Upper lobe of left lung (tissue), 6 donors: ENCODE results near the gene ENG. TPM values are rescaled to one million over a fixed set of nuclear protein-coding genes. Genes with fewer than 3 reads are reported as not detected.

ENCODE experiments used
- ATAC-seq, 2 donors: fragments of 200-7000 bp; cut with Tn5 transposase; one replicate each; pipeline ENCODE4 v1.9.1; 2022; ENCODE audit warnings: mild to moderate bottlenecking in 2 of 2, moderate library complexity in 2 of 2; ENCODE audit not compliant: low FRiP score in 2 of 2
- DNase-seq, 2 donors: peaks; one replicate each; pipeline ENCODE4 v3.0.0-alpha.2; 2019 to 2020
- H3K27ac ChIP-seq, 4 donors: fragments of 200-600 bp; sonication (generic); one replicate each; pipeline ENCODE4 v1.5.1; 2016 to 2019
- H3K27me3 ChIP-seq, 4 donors: fragments of 200-600 bp; sonication (generic); one replicate each; pipeline ENCODE4 v1.5.1; 2017 to 2019
- H3K36me3 ChIP-seq, 4 donors: fragments of 200-600 bp; sonication (generic); one replicate each; pipeline ENCODE4 v1.5.1; 2016 to 2019
- H3K4me1 ChIP-seq, 4 donors: fragments of 200-600 bp; sonication (generic); one replicate each; pipeline ENCODE4 v1.5.1; 2018 to 2019
- H3K4me3 ChIP-seq, 4 donors: fragments of 200-600 bp; sonication (generic); one replicate each; pipeline ENCODE4 v1.5.1; 2017 to 2019; ENCODE audit warnings: mild to moderate bottlenecking in 2 of 4, moderate library complexity in 1 of 4
- H3K9me3 ChIP-seq, 4 donors: fragments of 200-600 bp; sonication (generic); one replicate each; pipeline ENCODE4 v1.5.1; 2018 to 2019
- EP300 ChIP-seq, 4 donors: sonication (generic); formaldehyde crosslinking; IDR thresholded peaks; one replicate each; pipeline ENCODE4 v1.5.1; 2017; ENCODE audit warnings: antibody characterized with exemption in 4 of 4, control low read depth in 2 of 4
- POLR2A ChIP-seq, 4 donors: fragments of 450-650 bp; IDR thresholded peaks; one replicate each; pipeline ENCODE4 v1.5.1; 2016 to 2017; ENCODE audit warnings: antibody characterized with exemption in 4 of 4, mild to moderate bottlenecking in 2 of 4
- POLR2AphosphoS5 ChIP-seq, 2 donors: sonication (generic); formaldehyde crosslinking; IDR thresholded peaks; one replicate each; pipeline ENCODE4 v1.5.1; 2017; ENCODE audit warnings: antibody characterized with exemption in 2 of 2
- WGBS, 2 donors: methylation state at CpG; one replicate each; pipeline ENCODE4 v1.1.5; 2017 to 2018; 5-methylcytosine and 5-hydroxymethylcytosine counted together
- total RNA-seq, 6 donors: library from RNA; depleted of rRNA in 4 of 6; stranded (reverse); fragments of >200 nt in 4 of 6; gene quantifications; one replicate each; pipeline versions ENCODE4 v1.1.0 to v1.2.1, GENCODE V29; 2016 to 2021
- TF ChIP-seq, protein P1 (sequence below), 6 experiments: fragments of 450-650 bp in 4 of 6; fragments of 200-600 bp in 2 of 6; sonication (generic) in 2 of 6; IDR thresholded peaks; one replicate each; pipeline ENCODE4 v1.5.1; 2016 to 2019; ENCODE audit warnings: antibody characterized with exemption in 6 of 6
- donor health status: DM: no; HTN: no; CAD: no; lungs with moderate emphysema.
- donor health status: DM: no; HTN: yes; CAD: no; lungs with severe emphysema.

ENG gene
- total RNA-seq, 6 donors from 2014 or later: 45.7 to 378 (median 178) TPM

DNA sequence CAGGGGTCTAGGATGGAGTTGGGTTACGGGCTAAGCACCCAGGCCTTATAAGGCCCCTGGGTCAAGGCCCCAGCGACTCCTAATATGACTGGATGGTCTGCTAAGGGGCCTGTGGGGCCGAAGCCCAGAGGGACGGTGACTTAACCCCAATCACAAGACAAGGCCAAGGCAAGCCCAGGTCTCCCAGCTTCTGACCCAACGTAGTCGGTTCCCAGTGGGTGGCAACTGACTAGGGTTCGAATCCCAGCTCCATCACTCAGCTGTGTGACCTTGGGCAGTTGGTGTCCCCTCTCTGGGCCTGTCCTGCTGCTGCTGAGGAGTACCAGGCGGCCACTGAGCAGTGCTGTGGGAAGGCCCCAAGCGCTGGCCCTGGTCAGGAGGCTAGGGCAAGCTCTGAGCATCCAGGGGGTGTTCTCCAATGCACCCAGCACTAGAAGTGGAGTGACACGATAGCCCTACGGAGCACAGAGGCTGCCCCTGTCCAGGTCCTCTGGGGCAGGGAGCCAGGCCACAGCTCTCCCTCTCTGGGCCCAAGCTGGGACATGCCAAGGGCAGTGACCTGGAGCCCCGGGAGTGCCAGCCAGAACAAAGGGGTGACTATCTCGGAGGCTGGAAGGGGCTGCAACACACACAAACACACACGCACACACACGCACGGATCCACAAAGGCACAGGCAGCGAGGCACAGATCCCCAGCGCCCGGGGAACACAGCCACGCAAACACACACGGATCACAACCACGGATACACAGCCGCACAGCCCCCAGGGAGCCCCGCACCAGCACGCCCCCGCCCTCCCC is 22.5 kb upstream of the ENG start:
- WGBS, 2 donors: 39 to 71% methylated on average over 7 to 17 of the region's 26 CpGs
- Histone ChIP-seq H3K27ac (peak overlapping the region; percentile 73 to 88 (median 82)), H3K4me1 (peaks cover 45 to 56% (median 51%) of the 10 kb centered on the region in 4 donors), H3K9me3 (no peaks in the 10 kb centered on the region), H3K27me3 (no peaks in the 10 kb centered on the region), H3K4me3 (peak overlapping the region; percentile 38 to 71 (median 62)), H3K36me3 (peaks cover 0 to 15% (median 11%) of the 10 kb centered on the region in 4 donors)
- ATAC-seq: peak; percentile 30 to 38
- TF ChIP-seq, protein P1, sequence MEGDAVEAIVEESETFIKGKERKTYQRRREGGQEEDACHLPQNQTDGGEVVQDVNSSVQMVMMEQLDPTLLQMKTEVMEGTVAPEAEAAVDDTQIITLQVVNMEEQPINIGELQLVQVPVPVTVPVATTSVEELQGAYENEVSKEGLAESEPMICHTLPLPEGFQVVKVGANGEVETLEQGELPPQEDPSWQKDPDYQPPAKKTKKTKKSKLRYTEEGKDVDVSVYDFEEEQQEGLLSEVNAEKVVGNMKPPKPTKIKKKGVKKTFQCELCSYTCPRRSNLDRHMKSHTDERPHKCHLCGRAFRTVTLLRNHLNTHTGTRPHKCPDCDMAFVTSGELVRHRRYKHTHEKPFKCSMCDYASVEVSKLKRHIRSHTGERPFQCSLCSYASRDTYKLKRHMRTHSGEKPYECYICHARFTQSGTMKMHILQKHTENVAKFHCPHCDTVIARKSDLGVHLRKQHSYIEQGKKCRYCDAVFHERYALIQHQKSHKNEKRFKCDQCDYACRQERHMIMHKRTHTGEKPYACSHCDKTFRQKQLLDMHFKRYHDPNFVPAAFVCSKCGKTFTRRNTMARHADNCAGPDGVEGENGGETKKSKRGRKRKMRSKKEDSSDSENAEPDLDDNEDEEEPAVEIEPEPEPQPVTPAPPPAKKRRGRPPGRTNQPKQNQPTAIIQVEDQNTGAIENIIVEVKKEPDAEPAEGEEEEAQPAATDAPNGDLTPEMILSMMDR (IDR thresholded peaks at IDR 0.05): no peak
- TF ChIP-seq POLR2AphosphoS5 (IDR thresholded peaks at IDR 0.05) (no peak), POLR2A (IDR thresholded peaks at IDR 0.05) (no peak), EP300 (IDR thresholded peaks at IDR 0.05) (no peak)
- DNase-seq: peak; percentile 32 to 66

DNA sequence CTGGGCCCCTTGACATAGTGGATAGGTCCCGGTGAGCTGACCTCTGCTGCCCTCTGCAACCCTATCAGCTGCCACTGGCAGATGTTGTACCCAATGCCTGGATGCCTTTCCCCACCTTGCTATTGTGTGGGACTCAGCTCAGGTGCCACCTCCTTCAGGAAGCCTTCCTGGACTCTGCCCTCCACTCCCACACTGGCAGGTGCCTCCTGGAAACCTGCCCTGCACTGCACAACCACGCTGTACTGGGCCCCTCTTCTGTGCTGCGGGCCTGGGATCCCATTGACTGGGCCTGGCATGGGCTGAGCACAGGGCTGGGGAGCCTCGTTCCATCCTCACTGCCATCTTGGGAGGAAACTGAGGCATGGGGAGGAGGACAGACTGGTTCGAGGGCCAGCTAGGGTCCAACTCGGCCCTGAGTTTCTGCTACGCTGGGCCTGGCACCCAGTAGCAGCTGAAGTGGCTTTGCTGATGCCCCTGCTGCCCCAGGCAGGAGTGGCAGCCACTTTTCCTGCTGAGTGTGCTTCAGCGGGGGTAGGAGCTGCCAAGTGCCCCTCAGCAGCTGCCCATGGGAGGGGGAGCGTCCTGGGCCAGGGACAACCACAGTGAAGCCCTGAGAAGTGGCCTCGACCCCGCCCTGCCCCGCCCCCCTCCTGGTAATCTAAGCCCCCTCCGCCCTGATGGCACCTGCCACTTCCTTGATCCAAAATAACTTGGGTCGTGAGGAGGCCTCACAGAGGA is 21.7 kb upstream of the ENG start:
- DNase-seq: peak in 1 of 2 donors; percentile 81
- Histone ChIP-seq H3K9me3 (no peaks in the 10 kb centered on the region), H3K27me3 (no peaks in the 10 kb centered on the region), H3K27ac (peak overlapping the region; percentile 73 to 88 (median 82)), H3K4me3 (peak overlapping the region; percentile 4 to 71 (median 62)), H3K36me3 (peaks cover under 1 to 22% (median 17%) of the 10 kb centered on the region in 4 donors), H3K4me1 (peaks cover 45 to 56% (median 51%) of the 10 kb centered on the region in 4 donors)
- TF ChIP-seq, protein P1 (IDR thresholded peaks at IDR 0.05): peak in 1 of 6 experiments; percentile 37
- TF ChIP-seq EP300 (IDR thresholded peaks at IDR 0.05) (peak in 1 of 4 donors; percentile 28), POLR2A (IDR thresholded peaks at IDR 0.05) (no peak), POLR2AphosphoS5 (IDR thresholded peaks at IDR 0.05) (peak in 1 of 2 donors; percentile 44)
- peak in 1 of 2 donors; percentile 46 for ATAC-seq
- 61 to 63% methylated on average over 6 to 9 of the region's 14 CpGs for WGBS, 2 donors

DNA sequence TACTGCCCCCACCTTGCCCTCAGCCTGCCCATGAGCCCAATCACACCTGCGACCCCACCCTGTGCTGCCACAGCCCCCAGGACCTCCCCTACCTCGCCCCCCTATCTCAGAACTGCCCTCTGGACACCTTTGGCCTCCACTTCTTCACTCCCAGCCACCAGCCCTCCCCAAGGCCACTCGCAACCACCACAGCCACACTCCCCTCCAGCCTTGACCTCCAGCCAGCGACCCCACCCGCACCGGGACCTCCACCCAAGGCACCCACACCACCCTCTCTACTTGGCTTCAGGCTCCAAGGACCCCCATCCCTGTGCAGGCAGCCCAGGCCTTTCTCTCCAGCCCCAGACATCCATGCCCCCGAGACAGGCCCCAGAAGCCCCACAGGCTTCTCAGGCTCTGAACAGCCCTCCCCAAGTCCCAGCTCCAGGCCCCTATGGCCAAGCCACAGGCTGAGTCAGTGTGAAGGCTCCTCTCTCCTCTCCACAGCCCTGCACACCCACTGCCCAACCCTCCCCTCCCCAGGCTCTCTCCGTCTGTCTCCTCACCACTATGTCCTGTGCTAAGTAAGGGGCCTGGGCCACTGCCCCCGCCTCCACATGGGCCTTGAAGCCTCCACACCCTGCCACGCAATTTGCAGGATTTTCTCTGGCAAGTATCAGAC is 21.0 kb upstream of the ENG start:
- H3K36me3 ChIP-seq: peaks cover 5 to 30% (median 22%) of the 10 kb centered on the region in 4 donors
- peak overlapping the region; percentile 73 to 88 (median 82) for H3K27ac ChIP-seq
- TF ChIP-seq, protein P1 (IDR thresholded peaks at IDR 0.05): no peak
- TF ChIP-seq EP300 (IDR thresholded peaks at IDR 0.05): no peak
- no peak for TF ChIP-seq POLR2AphosphoS5 (IDR thresholded peaks at IDR 0.05)
- TF ChIP-seq POLR2A (IDR thresholded peaks at IDR 0.05): no peak
- H3K9me3 ChIP-seq: no peaks in the 10 kb centered on the region
- H3K27me3 ChIP-seq: no peaks in the 10 kb centered on the region
- peaks cover 45 to 56% (median 51%) of the 10 kb centered on the region in 4 donors for H3K4me1 ChIP-seq
- peak overlapping the region in 3 of 4 donors; percentile 54 to 71 (median 70) for H3K4me3 ChIP-seq
- WGBS, 2 donors: 80 to 81% methylated on average over 10 of the region's 10 CpGs
- DNase-seq (no peak), ATAC-seq (peak in 1 of 2 donors; percentile 34)

DNA sequence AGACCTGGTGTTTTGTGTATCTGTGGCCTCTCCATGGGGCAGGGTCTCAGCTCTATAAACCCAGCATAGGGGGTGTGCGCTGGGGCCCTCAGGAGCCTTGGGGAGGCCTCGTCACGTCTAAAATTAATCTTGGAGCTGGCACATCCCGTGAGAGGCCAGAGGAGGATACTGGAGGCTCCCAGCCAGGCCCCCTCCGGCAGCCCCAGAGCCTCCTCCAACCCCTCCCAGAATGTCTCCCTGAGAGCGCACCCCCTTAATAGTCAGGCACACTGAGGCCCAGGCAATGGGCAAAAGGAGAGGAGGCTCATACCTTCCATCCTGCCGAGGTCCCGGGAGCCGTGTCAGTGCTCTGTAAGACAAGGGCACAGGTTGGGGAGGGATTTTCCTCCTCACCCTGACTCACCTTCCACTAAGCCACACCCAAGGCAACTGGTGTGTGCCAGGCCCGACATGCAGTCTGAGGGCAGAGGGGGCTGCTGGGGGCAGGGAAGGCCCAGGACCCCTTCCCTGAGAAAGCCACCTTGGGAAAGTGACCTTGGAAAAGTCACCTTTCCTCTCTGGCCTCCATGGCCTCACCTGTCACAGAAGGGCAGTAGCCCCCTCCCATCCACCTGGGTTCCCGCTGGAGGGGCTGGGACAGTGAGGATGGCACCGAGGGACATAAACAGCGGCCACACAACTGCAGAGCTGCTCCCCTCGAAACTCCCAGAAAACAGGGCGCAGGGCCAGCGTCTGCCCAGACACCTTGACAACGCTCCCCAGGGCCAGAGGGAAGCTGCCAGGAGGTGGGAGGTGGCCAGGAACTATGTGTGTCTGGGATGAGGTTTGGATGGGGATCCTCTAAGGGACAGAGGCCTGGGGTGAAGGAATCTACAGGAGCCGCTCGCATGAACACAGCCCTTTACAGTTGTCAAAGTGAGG is 20.1 kb upstream of the ENG start:
- WGBS, 2 donors: 60 to 67% methylated on average over 7 to 19 of the region's 19 CpGs
- DNase-seq (no peak), ATAC-seq (no peak)
- H3K27ac ChIP-seq: peak overlapping the region; percentile 11 to 88 (median 82)
- peaks cover 5 to 35% (median 23%) of the 10 kb centered on the region in 4 donors for H3K36me3 ChIP-seq
- H3K4me3 ChIP-seq: peak overlapping the region in 3 of 4 donors; percentile 54 to 71 (median 70)
- no peaks in the 10 kb centered on the region for H3K27me3 ChIP-seq
- H3K9me3 ChIP-seq: no peaks in the 10 kb centered on the region
- TF ChIP-seq EP300 (IDR thresholded peaks at IDR 0.05) (no peak), POLR2AphosphoS5 (IDR thresholded peaks at IDR 0.05) (no peak), POLR2A (IDR thresholded peaks at IDR 0.05) (no peak)
- TF ChIP-seq, protein P1 (IDR thresholded peaks at IDR 0.05): no peak
- peaks cover 49 to 59% (median 53%) of the 10 kb centered on the region in 4 donors for H3K4me1 ChIP-seq
